ENCODE measurements around the gene MSL1. TPM values are rescaled to one million over a fixed set of nuclear protein-coding genes. Genes with fewer than 3 reads are reported as not detected.

MSL1 gene
- total and polyA plus RNA-seq, 9 of the 15 experiments (the other 6 are each of a cell fraction or from before 2014, with no cell fraction given), result 13.8 to 120 (median 61.9) TPM

DNA sequence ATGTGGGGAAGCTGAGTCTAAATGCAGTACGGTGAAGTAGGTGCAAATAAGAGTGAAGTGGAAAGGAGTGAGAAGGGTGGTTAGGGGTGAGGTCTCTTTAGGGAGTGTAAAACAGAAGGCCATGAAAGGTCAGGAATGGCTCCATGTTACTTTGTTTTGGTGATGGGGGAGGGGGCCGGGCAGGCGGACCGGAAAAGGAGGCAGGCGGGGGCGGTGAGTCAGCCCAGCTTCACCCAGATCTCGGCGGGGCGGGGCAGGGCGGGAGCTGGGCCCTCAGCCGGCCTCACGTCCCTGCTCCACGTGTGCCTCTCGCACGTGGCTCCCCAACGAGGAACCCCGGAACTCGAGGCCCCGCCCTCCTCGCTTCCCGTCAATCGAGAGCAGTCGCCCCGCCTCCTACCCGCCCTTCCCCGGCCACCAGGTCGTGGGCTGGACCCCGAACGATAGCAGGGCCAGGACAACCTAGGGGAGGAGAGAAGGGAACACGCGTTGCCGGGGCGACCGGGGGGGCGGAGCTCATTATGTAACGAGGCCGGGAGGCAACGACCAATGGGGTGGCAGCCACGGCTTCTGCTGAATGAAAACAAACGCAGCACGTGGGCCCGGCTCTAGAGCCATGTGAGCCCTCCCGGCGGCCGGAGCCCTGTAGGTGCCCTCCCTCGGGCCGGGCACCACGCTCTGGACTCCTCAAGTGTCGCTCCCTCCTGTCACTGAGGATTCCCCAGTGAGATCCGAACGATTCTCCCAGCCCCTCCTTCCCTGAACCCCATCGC is 22.7 kb upstream of the MSL1 start (continued):
- TF ChIP-seq MXI1 (IDR thresholded peaks at IDR 0.05; ENCODE audit: low read depth, low read length), result peak; percentile 98
- no peak for TF ChIP-seq C11orf30 (IDR thresholded peaks at IDR 0.05; ENCODE audit: low read depth)
- peak; percentile 76 to 98 for TF ChIP-seq MAZ (CRISPR knock-in tag; conservative IDR thresholded peaks at IDR 0.05 in 1 of 2, IDR thresholded peaks at IDR 0.05 in 1 of 2)
- TF ChIP-seq, protein P1, sequence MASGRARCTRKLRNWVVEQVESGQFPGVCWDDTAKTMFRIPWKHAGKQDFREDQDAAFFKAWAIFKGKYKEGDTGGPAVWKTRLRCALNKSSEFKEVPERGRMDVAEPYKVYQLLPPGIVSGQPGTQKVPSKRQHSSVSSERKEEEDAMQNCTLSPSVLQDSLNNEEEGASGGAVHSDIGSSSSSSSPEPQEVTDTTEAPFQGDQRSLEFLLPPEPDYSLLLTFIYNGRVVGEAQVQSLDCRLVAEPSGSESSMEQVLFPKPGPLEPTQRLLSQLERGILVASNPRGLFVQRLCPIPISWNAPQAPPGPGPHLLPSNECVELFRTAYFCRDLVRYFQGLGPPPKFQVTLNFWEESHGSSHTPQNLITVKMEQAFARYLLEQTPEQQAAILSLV (tag; IDR thresholded peaks at IDR 0.05), result no peak
- no peak for TF ChIP-seq ZFP30 (CRISPR knock-in tag; IDR thresholded peaks at IDR 0.05; ENCODE audit: borderline replicate concordance)
- TF ChIP-seq, protein P2, sequence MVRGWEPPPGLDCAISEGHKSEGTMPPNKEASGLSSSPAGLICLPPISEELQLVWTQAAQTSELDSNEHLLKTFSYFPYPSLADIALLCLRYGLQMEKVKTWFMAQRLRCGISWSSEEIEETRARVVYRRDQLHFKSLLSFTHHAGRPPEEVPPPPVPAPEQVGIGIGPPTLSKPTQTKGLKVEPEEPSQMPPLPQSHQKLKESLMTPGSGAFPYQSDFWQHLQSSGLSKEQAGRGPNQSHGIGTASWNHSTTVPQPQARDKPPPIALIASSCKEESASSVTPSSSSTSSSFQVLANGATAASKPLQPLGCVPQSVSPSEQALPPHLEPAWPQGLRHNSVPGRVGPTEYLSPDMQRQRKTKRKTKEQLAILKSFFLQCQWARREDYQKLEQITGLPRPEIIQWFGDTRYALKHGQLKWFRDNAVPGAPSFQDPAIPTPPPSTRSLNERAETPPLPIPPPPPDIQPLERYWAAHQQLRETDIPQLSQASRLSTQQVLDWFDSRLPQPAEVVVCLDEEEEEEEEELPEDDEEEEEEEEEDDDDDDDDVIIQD (CRISPR knock-in tag; IDR thresholded peaks at IDR 0.05), result no peak
- TF ChIP-seq, protein P3, sequence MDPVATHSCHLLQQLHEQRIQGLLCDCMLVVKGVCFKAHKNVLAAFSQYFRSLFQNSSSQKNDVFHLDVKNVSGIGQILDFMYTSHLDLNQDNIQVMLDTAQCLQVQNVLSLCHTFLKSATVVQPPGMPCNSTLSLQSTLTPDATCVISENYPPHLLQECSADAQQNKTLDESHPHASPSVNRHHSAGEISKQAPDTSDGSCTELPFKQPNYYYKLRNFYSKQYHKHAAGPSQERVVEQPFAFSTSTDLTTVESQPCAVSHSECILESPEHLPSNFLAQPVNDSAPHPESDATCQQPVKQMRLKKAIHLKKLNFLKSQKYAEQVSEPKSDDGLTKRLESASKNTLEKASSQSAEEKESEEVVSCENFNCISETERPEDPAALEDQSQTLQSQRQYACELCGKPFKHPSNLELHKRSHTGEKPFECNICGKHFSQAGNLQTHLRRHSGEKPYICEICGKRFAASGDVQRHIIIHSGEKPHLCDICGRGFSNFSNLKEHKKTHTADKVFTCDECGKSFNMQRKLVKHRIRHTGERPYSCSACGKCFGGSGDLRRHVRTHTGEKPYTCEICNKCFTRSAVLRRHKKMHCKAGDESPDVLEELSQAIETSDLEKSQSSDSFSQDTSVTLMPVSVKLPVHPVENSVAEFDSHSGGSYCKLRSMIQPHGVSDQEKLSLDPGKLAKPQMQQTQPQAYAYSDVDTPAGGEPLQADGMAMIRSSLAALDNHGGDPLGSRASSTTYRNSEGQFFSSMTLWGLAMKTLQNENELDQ (CRISPR knock-in tag; IDR thresholded peaks at IDR 0.05; ENCODE audit: borderline replicate concordance), result no peak
- TF ChIP-seq, protein P4, sequence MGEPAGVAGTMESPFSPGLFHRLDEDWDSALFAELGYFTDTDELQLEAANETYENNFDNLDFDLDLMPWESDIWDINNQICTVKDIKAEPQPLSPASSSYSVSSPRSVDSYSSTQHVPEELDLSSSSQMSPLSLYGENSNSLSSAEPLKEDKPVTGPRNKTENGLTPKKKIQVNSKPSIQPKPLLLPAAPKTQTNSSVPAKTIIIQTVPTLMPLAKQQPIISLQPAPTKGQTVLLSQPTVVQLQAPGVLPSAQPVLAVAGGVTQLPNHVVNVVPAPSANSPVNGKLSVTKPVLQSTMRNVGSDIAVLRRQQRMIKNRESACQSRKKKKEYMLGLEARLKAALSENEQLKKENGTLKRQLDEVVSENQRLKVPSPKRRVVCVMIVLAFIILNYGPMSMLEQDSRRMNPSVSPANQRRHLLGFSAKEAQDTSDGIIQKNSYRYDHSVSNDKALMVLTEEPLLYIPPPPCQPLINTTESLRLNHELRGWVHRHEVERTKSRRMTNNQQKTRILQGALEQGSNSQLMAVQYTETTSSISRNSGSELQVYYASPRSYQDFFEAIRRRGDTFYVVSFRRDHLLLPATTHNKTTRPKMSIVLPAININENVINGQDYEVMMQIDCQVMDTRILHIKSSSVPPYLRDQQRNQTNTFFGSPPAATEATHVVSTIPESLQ (CRISPR knock-in tag; IDR thresholded peaks at IDR 0.05), result no peak
- peak; percentile 94; the same call in 1 of the 2 replicates for TF ChIP-seq HLTF (IDR thresholded peaks at IDR 0.05)
- TF ChIP-seq SPI1 (IDR thresholded peaks at IDR 0.05; ENCODE audit: borderline replicate concordance, low read depth, low read length), result peak; percentile 56; the same call in 1 of the 2 replicates
- TF ChIP-seq, protein P5, sequence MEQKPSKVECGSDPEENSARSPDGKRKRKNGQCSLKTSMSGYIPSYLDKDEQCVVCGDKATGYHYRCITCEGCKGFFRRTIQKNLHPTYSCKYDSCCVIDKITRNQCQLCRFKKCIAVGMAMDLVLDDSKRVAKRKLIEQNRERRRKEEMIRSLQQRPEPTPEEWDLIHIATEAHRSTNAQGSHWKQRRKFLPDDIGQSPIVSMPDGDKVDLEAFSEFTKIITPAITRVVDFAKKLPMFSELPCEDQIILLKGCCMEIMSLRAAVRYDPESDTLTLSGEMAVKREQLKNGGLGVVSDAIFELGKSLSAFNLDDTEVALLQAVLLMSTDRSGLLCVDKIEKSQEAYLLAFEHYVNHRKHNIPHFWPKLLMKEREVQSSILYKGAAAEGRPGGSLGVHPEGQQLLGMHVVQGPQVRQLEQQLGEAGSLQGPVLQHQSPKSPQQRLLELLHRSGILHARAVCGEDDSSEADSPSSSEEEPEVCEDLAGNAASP (IDR thresholded peaks at IDR 0.05), result no peak
- no peak for TF ChIP-seq NFIX (CRISPR knock-in tag; IDR thresholded peaks at IDR 0.05; ENCODE audit: low read depth)
- TF ChIP-seq RBM17 (IDR thresholded peaks at IDR 0.05; ENCODE audit: borderline replicate concordance, low read depth, low read length), result no peak
- TF ChIP-seq, protein P6, sequence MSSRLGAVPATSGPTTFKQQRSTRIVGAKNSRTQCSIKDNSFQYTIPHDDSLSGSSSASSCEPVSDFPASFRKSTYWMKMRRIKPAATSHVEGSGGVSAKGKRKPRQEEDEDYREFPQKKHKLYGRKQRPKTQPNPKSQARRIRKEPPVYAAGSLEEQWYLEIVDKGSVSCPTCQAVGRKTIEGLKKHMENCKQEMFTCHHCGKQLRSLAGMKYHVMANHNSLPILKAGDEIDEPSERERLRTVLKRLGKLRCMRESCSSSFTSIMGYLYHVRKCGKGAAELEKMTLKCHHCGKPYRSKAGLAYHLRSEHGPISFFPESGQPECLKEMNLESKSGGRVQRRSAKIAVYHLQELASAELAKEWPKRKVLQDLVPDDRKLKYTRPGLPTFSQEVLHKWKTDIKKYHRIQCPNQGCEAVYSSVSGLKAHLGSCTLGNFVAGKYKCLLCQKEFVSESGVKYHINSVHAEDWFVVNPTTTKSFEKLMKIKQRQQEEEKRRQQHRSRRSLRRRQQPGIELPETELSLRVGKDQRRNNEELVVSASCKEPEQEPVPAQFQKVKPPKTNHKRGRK (tag; IDR thresholded peaks at IDR 0.05), result no peak
- 0 out of 2 replicates have a peak, but pooled peaks have one; percentile 48 for TF ChIP-seq ZBTB7A (IDR thresholded peaks at IDR 0.05; ENCODE audit: borderline replicate concordance, control insufficient read depth, low read depth, low read length)
- peak; percentile 77 for TF ChIP-seq ATF7 (IDR thresholded peaks at IDR 0.05)
- TF ChIP-seq YBX1 (IDR thresholded peaks at IDR 0.05), result no peak
